Activated naive CD4-positive, alpha-beta T cell treated with Interleukin-2 at 50 U/mL for 16 hours (primary cell): ENCODE measurements around the gene RPS6KA1.
A peak's percentile ranks its signal among the peaks of the same experiment; 100 is the strongest.
"Not testable (repeated sequence)": the region's sequence is repeated elsewhere in the genome, so short reads cannot be mapped to it uniquely, and the experiment has no call there.

Experiments
- DNase-seq: peaks from one replicate; pipeline ENCODE4 v3.0.0-alpha.2; 2020

The RPS6KA1 gene

GRCh38 chr1:26529655-26530409, at the start of gene RPS6KA1:
Gene RPS6KA1 (plus strand): TSS chr1:26529761. CDS start chr1:26529921, 160 bp downstream.
- peak; percentile 65 for DNase-seq

- no peak for DNase-seq
Observed at GRCh38 chr1:26482921-26483320, 46.6 kb upstream of the RPS6KA1 start.

DNA sequence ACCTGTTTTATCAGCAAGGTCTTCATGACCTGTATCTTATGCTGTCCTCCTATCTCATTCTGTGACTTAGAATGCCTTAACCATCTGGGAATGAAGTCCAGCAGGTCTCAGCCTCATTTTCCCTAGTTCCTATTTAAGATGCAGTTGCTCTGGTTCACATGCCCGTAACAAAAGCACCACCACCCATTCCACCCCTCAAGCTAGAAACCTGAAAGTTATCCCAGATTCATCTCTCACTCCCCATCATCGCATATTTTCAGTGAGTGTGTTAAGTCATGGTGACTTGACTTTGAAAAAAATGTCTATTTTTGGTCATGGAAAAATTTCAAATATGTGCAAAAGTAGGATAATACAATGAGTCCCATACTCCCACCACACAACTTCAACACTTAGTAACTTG, 45.6 kb upstream of the RPS6KA1 start:
- no peak for DNase-seq

DNA sequence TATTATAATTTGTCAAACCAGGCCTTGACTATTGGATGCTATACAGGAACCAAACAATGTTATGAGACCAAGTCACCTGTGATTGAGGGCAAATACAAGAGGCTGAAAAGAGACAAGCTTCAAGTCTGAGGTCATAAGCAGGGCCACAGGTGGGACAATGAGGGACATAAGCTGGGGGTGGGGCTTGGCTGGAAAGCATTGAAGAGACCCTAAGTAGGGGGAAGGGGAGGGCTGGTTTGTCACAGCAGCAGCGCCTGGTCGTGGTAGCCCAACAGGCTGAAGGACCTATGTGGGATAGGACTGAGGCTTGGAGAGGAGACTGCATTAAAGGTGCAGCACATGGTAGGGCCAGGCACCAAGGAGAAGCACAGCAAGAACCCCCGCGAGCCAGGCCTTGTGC, 39.4 kb upstream of the RPS6KA1 start:
- DNase-seq: no peak

GRCh38 chr1:26493267-26493666, 36.3 kb upstream of the RPS6KA1 start:
- DNase-seq: no peak

DNA sequence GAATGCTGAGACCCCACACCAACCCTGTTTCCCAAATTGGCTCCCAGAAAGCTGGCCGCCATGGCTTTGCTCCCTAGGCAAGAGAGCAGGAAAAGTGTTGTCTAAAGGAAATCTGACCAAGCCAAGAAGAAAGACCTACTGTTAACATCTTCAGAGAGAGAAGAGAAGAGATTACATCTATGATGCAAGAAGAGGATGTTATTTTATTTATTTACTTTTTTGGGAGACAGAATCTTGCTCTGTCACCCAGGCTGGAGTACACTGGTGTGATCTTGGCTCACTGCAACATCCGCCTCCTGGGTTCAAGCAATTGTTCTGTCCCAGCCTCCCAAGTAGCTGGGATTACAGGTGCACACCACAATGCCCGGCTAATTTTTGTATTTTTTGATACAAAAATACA, 35.6 kb upstream of the RPS6KA1 start:
- DNase-seq: no peak

- no peak for DNase-seq
Observed at GRCh38 chr1:26496861-26497260, 32.7 kb upstream of the RPS6KA1 start.

DNA sequence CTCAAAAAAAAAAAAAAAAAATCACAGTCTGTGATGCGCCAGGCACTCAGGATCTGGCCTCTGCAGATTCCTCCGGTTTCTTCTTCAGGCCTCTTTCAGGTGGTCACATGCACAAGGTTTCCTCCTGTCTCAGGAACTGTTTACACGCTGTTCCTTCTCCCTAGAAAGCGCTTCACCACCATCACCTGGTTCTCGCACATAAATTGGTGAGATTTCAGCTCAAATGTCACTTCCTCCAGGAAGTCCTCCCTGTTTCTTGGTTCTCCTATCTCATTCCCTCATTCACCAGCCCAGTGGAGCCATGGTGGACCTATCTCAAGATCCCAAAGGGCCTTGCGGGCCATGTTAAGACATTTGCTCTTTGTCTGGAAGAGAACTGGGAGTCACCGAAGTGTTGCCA, 30.7 kb upstream of the RPS6KA1 start:
- DNase-seq: no peak

DNA sequence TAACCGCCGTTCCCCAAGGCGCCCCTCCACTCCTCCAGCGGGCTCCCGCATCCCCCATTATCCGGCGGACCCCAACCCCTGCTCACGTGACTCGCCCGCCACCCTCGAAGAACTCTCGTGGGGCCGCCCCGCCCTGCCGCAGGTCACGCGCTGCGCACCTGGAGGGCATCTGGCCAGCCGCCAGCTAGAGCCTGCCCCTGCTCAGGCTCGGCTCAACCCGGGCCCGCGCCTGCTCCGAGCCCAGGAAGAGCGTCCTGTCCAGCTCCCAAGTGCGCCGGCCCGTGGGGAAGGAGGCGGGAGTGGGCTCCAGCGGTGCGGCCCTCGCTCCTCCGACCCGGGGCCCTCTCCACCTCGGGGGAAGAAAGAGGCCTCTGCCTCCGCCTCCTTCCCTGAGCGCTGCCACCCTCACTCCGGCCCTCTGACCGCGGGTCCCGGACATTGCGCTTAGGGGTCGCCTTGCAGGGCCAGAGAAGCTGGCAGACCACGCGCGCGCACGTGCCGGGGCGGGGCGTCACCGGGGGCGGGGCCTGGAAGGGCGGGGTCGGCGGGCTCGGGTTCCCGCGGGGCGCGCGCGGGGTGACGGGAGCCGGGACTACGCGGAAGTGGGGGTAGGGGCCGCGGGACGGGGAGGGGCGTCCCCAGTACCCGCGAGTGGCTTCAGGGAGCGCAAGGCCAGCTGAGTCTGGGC, 28.9 kb upstream of the RPS6KA1 start:
- DNase-seq: peak; percentile 91

GRCh38 chr1:26510711-26511110, 18.9 kb upstream of the RPS6KA1 start:
- DNase-seq: not testable (repeated sequence)

GRCh38 chr1:26515836-26516235, 13.7 kb upstream of the RPS6KA1 start:
- DNase-seq: not testable (repeated sequence)

DNA sequence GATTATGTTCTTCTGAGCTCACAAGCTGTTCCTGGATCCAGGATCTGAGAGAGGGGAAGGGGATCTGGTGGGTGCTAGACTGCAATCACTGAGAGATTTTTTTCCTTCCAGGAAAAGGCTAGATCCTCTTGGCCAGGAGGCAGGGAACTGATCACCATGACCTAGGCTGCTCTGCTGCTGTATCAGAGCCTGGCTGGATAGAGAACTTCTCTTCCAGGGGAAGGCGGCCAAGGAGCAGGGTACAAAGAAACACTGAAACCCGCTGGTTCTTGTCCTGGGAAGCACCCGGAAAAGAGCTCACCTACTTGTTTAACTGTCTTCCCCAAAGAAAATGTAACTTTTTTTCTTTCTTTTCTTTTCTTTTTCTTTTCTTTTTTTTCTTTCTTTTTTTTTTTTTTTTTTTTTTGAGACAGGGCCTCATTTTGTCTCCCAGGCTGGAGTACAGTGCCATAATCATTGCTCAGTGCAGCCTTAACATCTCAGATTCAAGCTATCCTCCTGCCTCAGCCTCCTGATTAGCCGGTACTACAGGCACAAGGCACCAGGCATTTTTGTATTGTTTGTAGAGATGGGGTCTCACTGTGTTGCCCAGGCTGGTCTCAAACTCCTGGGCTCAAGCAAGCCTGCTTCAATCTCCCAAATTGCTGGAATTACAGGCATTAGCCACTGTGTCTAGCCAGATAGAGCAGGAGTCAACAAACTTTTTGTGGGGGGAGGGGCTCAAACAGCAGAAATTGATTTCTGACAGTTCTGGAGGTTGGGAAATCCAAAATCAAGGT, 12.4 kb upstream of the RPS6KA1 start:
- DNase-seq: no peak

- no peak for DNase-seq
Observed at GRCh38 chr1:26517766-26518049, 11.9 kb upstream of the RPS6KA1 start.

- no peak for DNase-seq
Observed at GRCh38 chr1:26518355-26518754, 11.2 kb upstream of the RPS6KA1 start.

- DNase-seq: no peak
Observed at GRCh38 chr1:26520339-26520738, 9.2 kb upstream of the RPS6KA1 start.

GRCh38 chr1:26521669-26522030, 7.9 kb upstream of the RPS6KA1 start:
- no peak for DNase-seq

DNA sequence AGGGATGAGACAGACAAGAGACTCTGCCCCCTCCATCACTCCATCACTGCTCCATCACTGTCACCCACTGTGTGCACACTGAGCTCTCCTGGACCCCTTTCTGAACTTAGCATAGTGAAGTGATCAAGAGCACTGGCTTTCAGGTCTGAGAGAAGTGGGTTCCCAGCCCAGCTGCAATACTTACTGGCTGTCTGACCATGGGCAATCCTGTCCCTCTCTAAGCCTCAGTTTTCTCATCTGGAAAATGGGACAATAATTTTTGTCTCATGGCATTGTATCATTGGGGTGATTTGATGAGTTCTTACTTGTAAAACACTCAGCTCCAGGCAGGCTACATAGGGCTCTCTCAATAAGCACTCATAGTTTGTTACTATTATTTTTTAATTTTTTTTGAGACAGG, 7.5 kb upstream of the RPS6KA1 start:
- no peak for DNase-seq

- DNase-seq: no peak
Observed at GRCh38 chr1:26524181-26524580, 5.4 kb upstream of the RPS6KA1 start.

DNA sequence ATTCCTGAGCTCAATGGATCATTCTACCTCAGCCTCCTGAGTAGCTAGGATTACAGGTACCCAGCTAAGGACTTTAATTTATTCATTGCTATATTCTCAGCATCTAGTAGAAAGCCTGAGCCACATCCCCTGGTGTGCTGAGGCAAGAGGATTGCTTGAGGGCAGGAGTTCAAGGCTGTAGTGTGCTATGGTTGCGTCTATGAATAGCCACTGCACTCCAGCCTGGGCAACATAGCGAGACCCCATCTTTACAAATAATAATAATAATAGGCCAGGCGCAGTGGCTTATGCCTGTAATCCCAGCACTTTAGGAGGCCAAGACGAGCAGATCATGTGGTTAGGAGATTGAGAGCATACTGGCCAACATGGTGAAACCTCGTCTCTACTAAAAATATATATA, 3.3 kb upstream of the RPS6KA1 start:
- DNase-seq: no peak

- no peak for DNase-seq
Observed at GRCh38 chr1:26529405-26529654, 231 bp upstream of the RPS6KA1 start.

- no peak for DNase-seq
Observed at GRCh38 chr1:26530410-26530894, 891 bp downstream of the RPS6KA1 start.

DNA sequence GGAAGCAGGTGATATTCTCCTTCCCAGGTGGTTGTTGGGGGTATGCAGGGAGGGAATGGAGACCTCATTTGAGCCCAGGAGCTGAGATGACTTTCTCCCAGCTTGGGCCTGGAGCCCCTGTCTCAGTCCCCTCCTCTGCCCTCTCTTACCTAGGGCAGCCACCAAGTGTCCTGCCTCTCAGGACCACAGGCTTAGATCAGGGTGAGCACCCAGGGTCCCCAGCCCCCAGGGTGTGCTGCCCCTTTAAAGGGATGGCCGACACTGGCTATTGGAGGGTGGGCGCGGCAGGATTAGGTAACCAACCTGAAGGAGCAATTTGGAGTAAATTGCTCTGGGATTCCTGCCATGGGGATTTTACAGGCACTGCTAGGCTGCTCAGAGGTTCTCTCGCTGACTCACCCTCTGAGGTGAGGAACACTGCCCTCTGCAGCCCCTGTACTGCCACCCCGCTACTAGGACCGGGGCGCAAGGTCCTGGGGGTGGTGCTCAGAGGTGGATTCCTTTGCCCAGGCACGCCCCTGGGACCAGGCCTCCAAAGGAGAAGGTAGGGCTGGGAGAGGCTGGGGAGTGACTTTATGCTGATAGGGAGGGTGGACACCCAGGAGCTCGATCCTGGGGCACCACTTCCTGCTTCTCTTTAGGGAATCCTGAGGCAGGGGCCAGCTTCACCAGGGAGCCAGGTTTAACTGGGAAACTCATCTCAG, 1.5 kb downstream of the RPS6KA1 start:
- DNase-seq: no peak

- no peak for DNase-seq
Observed at GRCh38 chr1:26531651-26532131, 2.1 kb downstream of the RPS6KA1 start.
